Subcutaneous adipose tissue (tissue), 4 donors: ENCODE data around the gene NDUFB8. TPM values are rescaled to one million over a fixed set of nuclear protein-coding genes. Genes with fewer than 3 reads are reported as not detected.

Experiments
- CTCF ChIP-seq: fragments of 450-650 bp; IDR thresholded peaks from one replicate; pipeline ENCODE4 v1.5.1; 2016; ENCODE audit warnings: low read depth, mild to moderate bottlenecking, control low read depth, antibody characterized with exemption, moderate library complexity
- total RNA-seq, 4 donors: library from RNA; depleted of rRNA; stranded (reverse); fragments of >200 nt; gene quantifications; one replicate each; pipeline ENCODE4 v1.1.0, GENCODE V29; 2016

Gene NDUFB8
- total RNA-seq, 4 donors from 2014 or later = 84.9 to 176 (median 135) TPM

- no peak for TF ChIP-seq CTCF
Observed at GRCh38 chr10:100560248-100560647, 30.6 kb upstream of the NDUFB8 start.

- TF ChIP-seq CTCF = no peak
Observed at GRCh38 chr10:100554902-100555301, 25.2 kb upstream of the NDUFB8 start.

- no peak for TF ChIP-seq CTCF
Observed at GRCh38 chr10:100553929-100554328, 24.3 kb upstream of the NDUFB8 start.

GRCh38 chr10:100551738-100552137 lies 22.1 kb upstream of the NDUFB8 start:
- TF ChIP-seq CTCF = no peak

GRCh38 chr10:100551196-100551595 lies 21.5 kb upstream of the NDUFB8 start:
- TF ChIP-seq CTCF = no peak

GRCh38 chr10:100544950-100545349 lies 15.3 kb upstream of the NDUFB8 start:
- TF ChIP-seq CTCF = no peak

GRCh38 chr10:100537475-100537874 lies 7.8 kb upstream of the NDUFB8 start:
- no peak for TF ChIP-seq CTCF
